BE2C (cell line): ENCODE measurements around the gene RNF152.

ENCODE experiments used
- DNase-seq: peaks from one replicate; pipeline ENCODE4 v3.0.0-alpha.2; 2020
- H3K27me3 ChIP-seq: fragments of 250-450 bp; sonication (Bioruptor Pico); 2 replicates; pipeline ENCODE4 v1.5.1; 2020; ENCODE audit warnings: mild to moderate bottlenecking
- H3K36me3 ChIP-seq: fragments of 250-450 bp; sonication (Bioruptor Pico); 2 replicates; pipeline ENCODE4 v1.5.1; 2020; ENCODE audit warnings: mild to moderate bottlenecking
- H3K4me1 ChIP-seq: fragments of 250-450 bp; sonication (Bioruptor Pico); 2 replicates; pipeline ENCODE4 v1.5.1; 2020
- H3K4me3 ChIP-seq: 2 replicates; pipeline ENCODE4 v1.5.1; 2011; ENCODE audit warnings: low read depth, low read length
- H3K9me3 ChIP-seq: fragments of 250-450 bp; sonication (Bioruptor Pico); 2 replicates; pipeline ENCODE4 v1.5.1; 2020
- TF ChIP-seq, protein P1 (sequence below): IDR thresholded peaks from 2 replicates; pipeline ENCODE4 v1.5.1; 2012; ENCODE audit warnings: mild to moderate bottlenecking, low read depth, low read length

RNF152 gene

DNA sequence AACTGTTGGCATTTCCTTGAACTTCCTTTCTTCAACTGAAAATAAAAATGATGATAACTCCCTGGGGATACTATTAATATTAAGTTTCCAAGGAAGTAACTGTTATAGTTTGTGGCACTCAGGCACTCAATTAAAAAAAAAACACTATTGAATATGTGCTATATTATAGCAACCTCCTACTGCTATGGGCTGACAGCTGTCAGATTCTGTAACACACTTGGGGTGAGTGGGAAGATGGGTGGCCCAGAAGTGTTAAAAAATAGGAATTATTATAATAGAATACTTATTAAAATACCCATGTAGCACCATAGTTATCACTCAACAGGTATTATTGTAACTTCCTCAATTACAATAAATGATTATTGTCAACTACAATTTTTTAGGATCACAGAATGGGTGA, 130.9 kb downstream of the RNF152 start:
- Histone ChIP-seq H3K9me3 (no peaks in the 10 kb centered on the region), H3K4me3 (no peak overlapping the region), H3K27me3 (no peaks in the 10 kb centered on the region), H3K4me1 (no peaks in the 10 kb centered on the region), H3K36me3 (no peaks in the 10 kb centered on the region)
- no peak for DNase-seq
- TF ChIP-seq, protein P1, sequence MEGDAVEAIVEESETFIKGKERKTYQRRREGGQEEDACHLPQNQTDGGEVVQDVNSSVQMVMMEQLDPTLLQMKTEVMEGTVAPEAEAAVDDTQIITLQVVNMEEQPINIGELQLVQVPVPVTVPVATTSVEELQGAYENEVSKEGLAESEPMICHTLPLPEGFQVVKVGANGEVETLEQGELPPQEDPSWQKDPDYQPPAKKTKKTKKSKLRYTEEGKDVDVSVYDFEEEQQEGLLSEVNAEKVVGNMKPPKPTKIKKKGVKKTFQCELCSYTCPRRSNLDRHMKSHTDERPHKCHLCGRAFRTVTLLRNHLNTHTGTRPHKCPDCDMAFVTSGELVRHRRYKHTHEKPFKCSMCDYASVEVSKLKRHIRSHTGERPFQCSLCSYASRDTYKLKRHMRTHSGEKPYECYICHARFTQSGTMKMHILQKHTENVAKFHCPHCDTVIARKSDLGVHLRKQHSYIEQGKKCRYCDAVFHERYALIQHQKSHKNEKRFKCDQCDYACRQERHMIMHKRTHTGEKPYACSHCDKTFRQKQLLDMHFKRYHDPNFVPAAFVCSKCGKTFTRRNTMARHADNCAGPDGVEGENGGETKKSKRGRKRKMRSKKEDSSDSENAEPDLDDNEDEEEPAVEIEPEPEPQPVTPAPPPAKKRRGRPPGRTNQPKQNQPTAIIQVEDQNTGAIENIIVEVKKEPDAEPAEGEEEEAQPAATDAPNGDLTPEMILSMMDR: no peak
